Right renal pelvis (tissue), 4 donors: Measurements from ENCODE around the gene SDC4. TPM values are rescaled to one million over a fixed set of nuclear protein-coding genes. Genes with fewer than 3 reads are reported as not detected.
A peak's percentile ranks its signal among the peaks of the same experiment; 100 is the strongest.

Source experiments
- DNase-seq, 4 donors: peaks; one replicate each; pipeline ENCODE4 v3.0.0-alpha.2; 2013; ENCODE audit warnings: low read depth in 4 of 4, low spot score in 3 of 4, missing footprints in 1 of 4
- polyA plus RNA-seq, 4 donors: library from polyadenylated mRNA; unstranded; fragments of 120-200 nt; gene quantifications; one replicate each; pipeline ENCODE4 v1.2.1, GENCODE V29; 2013; ENCODE audit not compliant: insufficient read length in 4 of 4

SDC4 gene
- polyA plus RNA-seq, 4 donors: 168 to 196 (median 184) TPM

GRCh38 chr20:45301824-45302271, 46.4 kb downstream of the SDC4 start:
- no peak for DNase-seq

GRCh38 chr20:45300961-45301360, 47.3 kb downstream of the SDC4 start:
- no peak for DNase-seq

GRCh38 chr20:45299786-45300185, 48.4 kb downstream of the SDC4 start:
- no peak for DNase-seq

- no peak for DNase-seq
Observed at GRCh38 chr20:45297786-45298497, 50.3 kb downstream of the SDC4 start.

- DNase-seq: no peak
Observed at GRCh38 chr20:45294659-45295058, 53.6 kb downstream of the SDC4 start.

- DNase-seq: no peak
Observed at GRCh38 chr20:45294003-45294368, 54.2 kb downstream of the SDC4 start.

- DNase-seq: peak; percentile 51 to 76 (median 64)
Observed at GRCh38 chr20:45293041-45294002, 54.9 kb downstream of the SDC4 start.

GRCh38 chr20:45292343-45292742, 55.9 kb downstream of the SDC4 start:
- DNase-seq: no peak

GRCh38 chr20:45291526-45291925, 56.7 kb downstream of the SDC4 start:
- no peak for DNase-seq

- DNase-seq: peak; percentile 58 to 74 (median 63)
Observed at GRCh38 chr20:45290677-45291355, 57.4 kb downstream of the SDC4 start.

GRCh38 chr20:45289942-45290676, 58.1 kb downstream of the SDC4 start:
- DNase-seq: no peak

- DNase-seq: no peak
Observed at GRCh38 chr20:45288860-45289259, 59.4 kb downstream of the SDC4 start.

GRCh38 chr20:45288376-45288775, 59.8 kb downstream of the SDC4 start:
- DNase-seq: no peak

- DNase-seq: no peak
Observed at GRCh38 chr20:45283551-45284057, 64.6 kb downstream of the SDC4 start.

- no peak for DNase-seq
Observed at GRCh38 chr20:45282700-45283550, 65.3 kb downstream of the SDC4 start.

GRCh38 chr20:45279992-45280391, 68.2 kb downstream of the SDC4 start:
- DNase-seq: no peak

- no peak for DNase-seq
Observed at GRCh38 chr20:45275338-45275737, 72.9 kb downstream of the SDC4 start.
